KOPT-K1 (cell line): ENCODE measurements around the gene PELI3.
A peak's percentile ranks its signal among the peaks of the same experiment; 100 is the strongest.
"Not testable (repeated sequence)": the region's sequence is repeated elsewhere in the genome, so short reads cannot be mapped to it uniquely, and the experiment has no call there.

ENCODE experiments used
- H3K27ac ChIP-seq: fragments of 200-600 bp; sonication (generic); 2 replicates; pipeline ENCODE4 v1.5.1; 2016; ENCODE audit warnings: antibody characterized with exemption, mild to moderate bottlenecking, low read depth, low read length; ENCODE audit not compliant: poor library complexity, severe bottlenecking
- H3K36me3 ChIP-seq: fragments of 200-600 bp; sonication (generic); 2 replicates; pipeline ENCODE4 v1.5.1; 2017; ENCODE audit warnings: antibody characterized with exemption, mild to moderate bottlenecking, low read length, moderate library complexity; ENCODE audit not compliant: insufficient read depth
- H3K9me3 ChIP-seq: fragments of 200-600 bp; sonication (generic); 2 replicates; pipeline ENCODE4 v1.5.1; 2017; ENCODE audit warnings: antibody characterized with exemption, low read length, mild to moderate bottlenecking; ENCODE audit not compliant: insufficient read depth, poor library complexity, severe bottlenecking

The PELI3 gene

DNA sequence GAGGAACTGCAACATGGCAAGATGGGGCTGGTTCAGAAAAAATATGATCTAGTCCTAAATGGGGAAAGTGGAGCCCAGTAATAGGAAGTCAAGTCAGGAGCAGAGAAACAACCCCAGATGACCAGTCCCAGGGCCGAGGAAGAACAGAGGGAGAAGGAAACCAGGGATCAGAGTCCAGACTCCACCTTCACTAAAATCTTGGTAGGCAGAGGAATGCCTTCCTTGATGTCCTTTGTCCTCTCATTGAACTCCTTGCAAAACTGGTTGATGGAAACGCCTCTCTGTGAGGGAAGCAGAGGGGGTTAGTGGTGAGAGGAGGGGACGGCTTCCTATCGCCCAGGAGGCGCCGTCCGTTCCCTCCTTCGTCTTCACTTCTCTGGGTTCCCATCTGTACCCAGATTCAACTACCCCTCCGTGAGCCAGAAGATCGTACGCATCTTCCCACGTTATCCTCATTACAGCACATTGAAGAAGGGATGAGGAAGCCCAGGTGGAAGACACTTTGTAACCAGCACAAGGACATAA lies 28.7 kb upstream of the PELI3 start:
- Histone ChIP-seq H3K9me3 (peaks cover 12% of the 10 kb centered on the region), H3K27ac (peak overlapping the region; percentile 77), H3K36me3 (peaks cover 26% of the 10 kb centered on the region)

DNA sequence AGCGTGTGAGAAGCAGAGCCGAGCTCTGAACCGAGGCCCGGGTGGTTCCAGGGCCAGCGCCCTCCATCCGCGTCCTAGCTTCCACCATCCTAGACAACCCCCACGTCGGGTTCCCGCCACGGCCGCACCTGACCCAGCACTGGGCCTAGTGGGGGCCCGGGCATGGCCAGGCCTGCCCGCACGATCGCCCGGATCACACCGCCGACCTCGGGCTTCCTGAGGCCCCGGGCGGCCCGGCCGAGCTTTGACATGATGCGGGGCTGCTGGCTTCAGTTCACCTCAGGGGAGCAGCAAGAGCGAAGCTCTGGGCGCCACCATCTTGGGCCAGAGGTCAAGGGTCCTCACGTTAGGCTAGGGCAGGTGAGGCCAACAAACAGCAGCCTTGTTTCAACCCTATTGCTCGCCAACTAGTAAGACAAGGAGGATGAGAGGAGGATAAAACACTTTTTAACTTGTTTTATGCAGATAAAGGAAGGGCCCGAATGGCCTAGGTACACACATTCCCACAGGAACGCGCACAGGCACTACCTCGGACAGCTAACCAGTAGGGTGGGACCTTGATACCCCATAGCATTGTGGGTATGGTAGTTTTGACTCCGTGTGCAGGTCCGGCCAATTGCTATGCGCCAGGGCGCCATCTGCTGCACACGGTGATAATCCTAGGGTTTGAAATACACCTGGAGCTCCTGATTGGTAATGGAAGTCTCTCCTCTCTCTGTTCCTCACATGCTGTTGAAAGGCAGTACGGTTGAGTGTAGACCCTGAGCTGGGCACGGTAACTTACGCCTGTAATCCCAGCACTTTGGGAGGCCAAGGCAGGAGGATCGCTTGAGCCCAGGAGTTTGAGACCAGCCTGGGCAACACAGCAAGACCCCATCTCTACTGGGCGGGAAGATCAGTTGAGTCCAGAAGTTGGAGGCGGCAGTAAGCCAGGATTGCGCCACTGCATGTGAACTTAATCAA lies 27.9 kb upstream of the PELI3 start, which contains the start of gene MRPL11:
TSS of gene MRPL11 (minus strand) at position 345 of the 963 bp plus-strand sequence. CDS start at position 251, 94 bp downstream.
- Histone ChIP-seq H3K36me3 (peaks cover 26% of the 10 kb centered on the region), H3K9me3 (peaks cover 20% of the 10 kb centered on the region), H3K27ac (peak within 1 kb of the TSS; percentile 77)

DNA sequence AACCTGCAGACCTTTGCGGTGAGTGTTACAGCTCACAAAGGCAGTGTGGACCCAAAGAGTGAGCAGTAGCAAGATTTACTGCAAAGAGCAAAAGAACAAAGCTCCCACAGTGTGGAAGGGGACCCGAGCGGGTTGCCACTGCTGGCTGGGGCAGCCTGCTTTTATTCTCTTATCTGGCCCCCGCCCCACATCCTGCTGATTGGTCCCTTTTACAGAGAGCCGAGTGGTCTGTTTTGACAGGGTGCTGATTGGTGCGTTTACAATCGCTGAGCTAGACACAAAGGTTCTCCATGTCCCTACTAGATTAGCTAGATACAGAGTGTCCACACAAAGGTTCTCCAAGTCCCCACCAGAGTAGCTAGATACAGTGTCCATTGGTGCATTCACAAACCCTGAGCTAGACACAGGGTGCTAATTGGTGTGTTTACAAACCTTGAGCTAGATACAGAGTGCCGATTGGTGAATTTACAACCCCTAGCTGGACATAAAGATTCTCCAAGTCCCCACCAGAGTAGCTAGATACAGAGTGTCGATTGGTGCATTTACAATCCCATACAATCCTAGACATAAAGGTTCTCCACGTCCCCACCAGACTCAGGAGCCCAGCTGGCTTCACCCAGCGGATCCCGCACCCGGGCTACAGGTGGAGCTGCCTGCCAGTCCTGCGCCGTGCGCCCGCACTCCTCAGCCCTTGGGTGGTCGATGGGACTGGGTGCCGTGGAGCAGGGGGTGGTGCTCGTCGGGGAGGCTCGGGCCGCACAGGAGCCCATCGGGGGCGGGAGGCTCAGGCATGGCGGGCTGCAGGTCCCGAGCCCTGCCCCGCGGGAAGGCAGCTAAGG lies 26.4 kb upstream of the PELI3 start:
- peaks cover 19% of the 10 kb centered on the region for H3K36me3 ChIP-seq
- not testable (repeated sequence) for H3K27ac ChIP-seq
- peaks cover 30% of the 10 kb centered on the region for H3K9me3 ChIP-seq

DNA sequence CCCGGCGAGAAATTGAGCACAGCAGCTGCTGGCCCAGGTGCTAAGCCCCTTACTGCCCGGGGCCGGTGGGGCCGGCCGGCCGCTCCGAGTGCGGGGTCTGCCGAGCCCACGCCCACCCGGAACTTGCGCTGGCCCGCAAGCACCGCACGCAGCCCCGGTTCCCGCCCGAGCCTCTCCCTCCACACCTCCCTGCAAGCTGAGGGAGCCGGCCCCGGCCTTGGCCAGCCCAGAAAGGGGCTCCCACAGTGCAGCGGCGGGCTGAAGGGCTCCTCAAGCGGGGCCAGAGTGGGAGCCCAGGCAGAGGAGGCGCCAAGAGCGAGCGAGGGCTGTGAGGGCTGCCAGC lies 25.8 kb upstream of the PELI3 start:
- H3K9me3 ChIP-seq, result peaks cover 30% of the 10 kb centered on the region

DNA sequence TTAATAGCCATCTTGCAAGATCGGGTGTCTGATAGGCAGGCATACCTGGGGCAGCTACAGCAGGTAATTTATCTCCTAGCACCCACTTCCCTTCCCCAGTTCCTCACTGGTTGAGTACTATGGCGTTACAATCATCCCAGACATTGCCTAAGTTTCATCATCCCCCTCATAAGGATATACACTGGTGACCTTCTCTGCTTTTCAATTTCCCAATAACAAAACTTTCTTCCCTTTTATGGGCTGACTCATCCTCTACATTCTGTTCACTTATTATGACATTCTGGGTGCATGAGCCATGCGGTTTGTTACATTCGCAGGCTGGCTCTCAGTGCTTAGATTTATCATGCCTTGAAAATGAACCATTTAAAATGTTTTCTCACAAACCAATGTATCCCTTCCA lies 23.1 kb upstream of the PELI3 start:
- peaks cover 30% of the 10 kb centered on the region for H3K9me3 ChIP-seq

More for the DNA sequence above, 25.8 kb upstream of the PELI3 start:
- peaks cover 14% of the 10 kb centered on the region for H3K36me3 ChIP-seq
- H3K27ac ChIP-seq, result not testable (repeated sequence)

DNA sequence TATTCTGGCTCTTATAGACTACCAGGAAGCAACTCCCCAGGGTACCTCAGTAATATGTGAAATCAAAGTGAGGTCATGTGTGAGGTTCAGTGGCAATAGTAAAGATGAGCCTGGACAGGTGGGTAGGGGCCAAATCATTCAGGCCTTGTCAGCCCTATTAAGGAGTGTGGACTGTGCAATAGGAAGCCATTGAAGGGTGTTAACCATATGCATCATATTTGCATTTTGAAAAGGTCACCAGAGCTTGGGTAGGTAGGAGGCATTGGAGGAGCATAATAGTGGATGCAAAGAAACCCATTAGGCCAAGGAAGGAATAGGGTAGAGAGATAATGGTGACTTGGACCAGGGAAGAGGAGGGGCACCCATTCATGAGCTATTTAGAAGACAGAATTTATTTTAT lies 19.7 kb upstream of the PELI3 start:
- H3K27ac ChIP-seq, result no peak overlapping the region
- H3K36me3 ChIP-seq, result no peaks in the 10 kb centered on the region
- H3K9me3 ChIP-seq, result peaks cover 29% of the 10 kb centered on the region

More for the DNA sequence above, 23.1 kb upstream of the PELI3 start:
- Histone ChIP-seq H3K36me3 (no peaks in the 10 kb centered on the region), H3K27ac (no peak overlapping the region)

DNA sequence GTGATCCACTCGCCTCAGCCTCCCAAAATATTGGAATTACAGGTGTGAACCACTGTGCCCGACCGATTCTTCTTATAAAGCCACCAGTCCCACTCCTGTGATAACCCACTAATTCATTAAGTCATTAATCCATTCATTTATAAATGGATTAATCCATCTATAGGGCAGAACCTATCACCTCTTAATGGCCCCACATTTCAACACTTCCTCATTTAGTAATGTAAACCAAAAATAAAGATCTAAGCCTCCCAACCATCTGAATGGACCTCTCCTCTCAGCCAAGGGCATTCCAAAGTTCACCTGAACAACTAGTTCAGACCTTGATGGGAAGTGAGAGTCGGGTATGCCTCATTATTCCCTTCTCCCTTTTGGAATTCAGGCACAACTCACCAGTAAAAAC lies 18.2 kb upstream of the PELI3 start:
- Histone ChIP-seq H3K27ac (no peak overlapping the region), H3K9me3 (peaks cover 17% of the 10 kb centered on the region), H3K36me3 (no peaks in the 10 kb centered on the region)

DNA sequence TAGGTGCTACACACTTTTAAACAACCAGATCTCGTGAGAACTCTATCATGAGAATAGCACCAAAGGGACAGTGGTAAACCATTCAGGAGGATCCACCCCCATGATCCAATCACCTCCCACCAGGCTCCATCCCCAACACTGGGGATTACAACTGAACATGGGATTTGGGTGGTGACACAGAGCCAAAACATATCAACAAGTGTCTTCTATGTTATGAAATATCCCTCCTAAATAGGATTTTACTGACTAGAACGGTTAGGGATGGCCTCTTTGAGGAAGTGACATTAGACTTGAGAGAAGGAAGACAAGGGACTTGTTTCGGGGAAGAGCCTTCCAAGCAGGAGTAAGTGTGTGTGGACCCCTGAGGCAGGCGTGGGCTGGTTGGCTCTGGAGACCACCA lies 16.1 kb upstream of the PELI3 start:
- Histone ChIP-seq H3K27ac (no peak overlapping the region), H3K36me3 (no peaks in the 10 kb centered on the region), H3K9me3 (peaks cover 4% of the 10 kb centered on the region)

DNA sequence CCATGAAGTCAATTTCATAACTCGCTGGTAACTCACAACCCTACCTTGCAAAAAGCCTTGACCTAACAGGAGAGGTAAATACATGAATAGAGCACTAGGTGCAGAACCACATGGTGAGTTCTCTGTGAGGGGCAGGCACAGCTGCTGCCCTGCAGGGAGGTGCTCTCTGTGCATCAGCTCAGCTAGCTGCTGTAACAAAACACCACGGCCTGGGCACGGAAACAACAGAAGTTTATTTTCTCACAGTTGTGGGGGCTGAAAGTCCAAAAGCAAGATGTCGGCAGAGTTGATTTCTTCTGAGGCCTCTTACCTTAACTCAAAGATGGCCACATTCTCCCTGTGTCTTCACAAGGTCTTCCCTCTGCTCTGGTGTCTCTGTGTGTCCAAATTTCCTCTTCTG lies 15.0 kb upstream of the PELI3 start:
- Histone ChIP-seq H3K36me3 (no peaks in the 10 kb centered on the region), H3K9me3 (peaks cover 4% of the 10 kb centered on the region), H3K27ac (no peak overlapping the region)

DNA sequence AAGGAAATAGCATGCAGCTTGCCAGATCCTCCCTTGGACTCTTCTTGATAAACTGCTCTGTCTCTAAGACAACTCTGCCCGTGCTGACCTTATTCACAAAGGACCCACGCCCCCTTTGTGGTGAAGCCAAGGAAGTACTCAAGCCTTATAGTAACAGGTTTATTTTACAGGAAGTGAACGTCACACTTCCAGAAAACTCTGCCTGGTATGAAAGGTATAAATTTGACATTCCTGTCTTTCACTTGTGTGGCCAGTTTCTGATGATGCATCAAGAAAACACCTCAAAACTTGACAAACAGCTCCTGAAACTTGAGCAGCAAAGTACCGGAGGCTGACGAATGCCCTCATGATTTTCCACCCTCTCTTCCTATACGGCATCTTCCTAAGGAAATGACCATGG lies 12.5 kb upstream of the PELI3 start:
- Histone ChIP-seq H3K36me3 (no peaks in the 10 kb centered on the region), H3K27ac (no peak overlapping the region), H3K9me3 (peaks cover 4% of the 10 kb centered on the region)

DNA sequence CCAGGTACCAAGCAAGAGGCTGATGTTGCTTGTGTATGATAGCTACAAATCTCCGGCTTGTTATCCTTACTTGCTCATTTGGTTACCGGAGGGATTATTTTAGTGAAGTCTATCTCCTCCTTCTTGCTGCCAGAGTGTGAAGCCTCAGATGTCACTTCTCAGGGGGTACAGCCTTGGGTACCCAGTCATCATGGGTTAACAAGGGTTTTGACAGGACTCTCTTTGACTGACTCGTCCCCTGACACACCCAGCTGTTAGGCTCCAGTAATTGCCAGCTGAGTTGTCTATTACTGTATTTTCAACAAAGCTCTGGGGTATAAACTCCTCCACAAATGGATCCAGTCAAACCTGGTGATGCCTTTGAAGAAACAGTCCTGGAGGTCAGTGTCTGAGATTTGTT lies 11.9 kb upstream of the PELI3 start:
- H3K36me3 ChIP-seq, result no peaks in the 10 kb centered on the region
- peaks cover 4% of the 10 kb centered on the region for H3K9me3 ChIP-seq
- no peak overlapping the region for H3K27ac ChIP-seq

DNA sequence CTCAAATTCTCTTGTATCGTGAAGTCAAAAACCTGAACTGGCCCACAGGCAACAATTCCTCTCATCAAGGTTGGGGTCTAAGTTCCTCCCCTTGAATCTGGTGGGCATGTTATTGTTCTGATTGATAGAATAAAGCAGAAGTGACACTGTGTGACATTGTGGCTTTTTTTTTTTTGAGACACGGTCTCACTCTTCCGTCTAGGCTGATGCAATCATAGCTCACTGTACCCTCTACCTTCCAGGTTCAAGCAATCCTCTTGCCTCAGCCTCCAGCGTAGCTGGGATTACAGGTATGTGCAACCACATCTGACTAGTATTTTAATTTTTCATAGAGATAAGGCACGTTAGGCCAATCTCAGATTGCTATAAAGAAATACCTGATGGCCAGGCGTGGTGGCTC lies 8.9 kb upstream of the PELI3 start:
- no peaks in the 10 kb centered on the region for H3K36me3 ChIP-seq
- H3K9me3 ChIP-seq, result peaks cover 5% of the 10 kb centered on the region
- H3K27ac ChIP-seq, result no peak overlapping the region

DNA sequence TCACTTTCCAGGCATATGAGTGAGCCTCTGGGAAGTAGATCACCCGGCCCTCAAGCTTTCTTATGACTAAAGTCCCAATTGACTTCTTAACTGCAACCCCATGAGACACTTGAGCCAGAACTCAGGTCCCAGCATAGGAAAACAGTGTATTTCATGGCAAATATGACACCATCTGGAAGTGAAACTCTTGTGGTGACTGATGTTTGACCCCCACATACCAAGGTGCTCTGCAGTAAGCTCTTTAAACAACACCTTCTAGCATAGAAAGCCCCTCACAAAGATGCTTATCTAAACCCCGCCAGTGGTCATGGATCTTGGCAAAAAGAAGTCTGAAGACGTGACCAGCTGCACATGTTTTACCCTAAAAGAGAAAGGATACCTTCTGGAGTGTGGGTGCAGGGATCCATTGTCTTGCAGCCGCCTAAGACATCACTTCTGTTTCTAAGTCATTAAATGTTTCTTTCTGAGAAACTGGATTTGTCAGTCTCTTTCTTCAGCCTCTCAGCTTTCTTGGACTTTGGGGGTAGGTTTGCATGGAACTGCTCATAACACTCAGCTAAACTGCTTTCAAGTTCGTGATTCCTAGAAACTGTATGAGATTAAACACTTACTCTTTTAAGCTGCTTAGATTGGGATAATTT lies 7.4 kb upstream of the PELI3 start:
- Histone ChIP-seq H3K27ac (no peak overlapping the region), H3K9me3 (peaks cover 12% of the 10 kb centered on the region), H3K36me3 (no peaks in the 10 kb centered on the region)

DNA sequence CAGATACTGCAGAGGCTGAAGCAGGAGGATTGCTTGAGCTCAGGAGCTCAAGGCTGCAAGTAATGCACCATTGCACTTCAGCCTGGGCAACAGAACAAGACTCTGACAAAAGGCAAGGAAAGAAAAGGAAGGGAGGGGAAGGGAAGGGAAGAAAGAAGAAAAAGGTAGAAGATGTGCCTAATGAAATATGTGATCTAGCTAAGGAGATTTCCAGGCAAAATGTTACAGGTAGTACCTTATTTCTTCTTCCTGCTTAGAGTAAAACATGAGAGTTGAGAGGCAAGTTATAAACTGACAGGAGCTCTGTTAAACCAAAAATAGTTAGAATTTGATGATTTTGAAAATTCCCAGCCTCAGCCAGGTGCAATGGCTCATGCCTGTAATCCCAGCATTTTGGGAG lies 4.7 kb upstream of the PELI3 start:
- Histone ChIP-seq H3K27ac (no peak overlapping the region), H3K9me3 (peaks cover 12% of the 10 kb centered on the region), H3K36me3 (no peaks in the 10 kb centered on the region)

DNA sequence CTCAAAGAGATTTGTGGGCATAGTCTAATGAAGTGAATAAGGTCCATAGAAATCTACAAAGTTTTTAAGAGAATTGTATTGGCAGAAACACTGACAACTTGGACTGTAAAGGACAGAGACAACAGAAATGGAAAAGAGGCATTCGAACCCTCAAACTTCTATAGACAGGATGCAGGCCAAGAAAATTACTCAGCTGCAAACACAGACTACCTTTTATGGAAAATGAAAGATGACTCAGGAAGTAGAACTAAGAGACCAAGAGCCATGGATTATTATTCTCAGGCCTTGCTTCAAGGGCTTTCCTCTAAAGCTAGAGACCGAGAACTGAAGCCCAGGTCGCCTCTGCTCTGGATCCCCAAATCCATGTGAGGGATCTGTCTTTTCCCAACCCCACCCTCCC lies 3.8 kb upstream of the PELI3 start:
- H3K9me3 ChIP-seq, result peaks cover 12% of the 10 kb centered on the region
- no peak overlapping the region for H3K27ac ChIP-seq
- no peaks in the 10 kb centered on the region for H3K36me3 ChIP-seq
